GM18505 (cell line): ENCODE results near the gene PUS7L.

Source experiments
- ATAC-seq: cut with Tn5 transposase; IDR thresholded peaks from one replicate; pipeline ENCODE4 v1.9.1; 2021; ENCODE audit not compliant: unreplicated experiment
- POLR2A ChIP-seq: IDR thresholded peaks from 4 replicates; pipeline ENCODE4 v1.6.1; 2011; ENCODE audit warnings: borderline replicate concordance; ENCODE audit not compliant: insufficient read depth, insufficient read length; ENCODE audit errors: extremely low read depth

Gene PUS7L

DNA sequence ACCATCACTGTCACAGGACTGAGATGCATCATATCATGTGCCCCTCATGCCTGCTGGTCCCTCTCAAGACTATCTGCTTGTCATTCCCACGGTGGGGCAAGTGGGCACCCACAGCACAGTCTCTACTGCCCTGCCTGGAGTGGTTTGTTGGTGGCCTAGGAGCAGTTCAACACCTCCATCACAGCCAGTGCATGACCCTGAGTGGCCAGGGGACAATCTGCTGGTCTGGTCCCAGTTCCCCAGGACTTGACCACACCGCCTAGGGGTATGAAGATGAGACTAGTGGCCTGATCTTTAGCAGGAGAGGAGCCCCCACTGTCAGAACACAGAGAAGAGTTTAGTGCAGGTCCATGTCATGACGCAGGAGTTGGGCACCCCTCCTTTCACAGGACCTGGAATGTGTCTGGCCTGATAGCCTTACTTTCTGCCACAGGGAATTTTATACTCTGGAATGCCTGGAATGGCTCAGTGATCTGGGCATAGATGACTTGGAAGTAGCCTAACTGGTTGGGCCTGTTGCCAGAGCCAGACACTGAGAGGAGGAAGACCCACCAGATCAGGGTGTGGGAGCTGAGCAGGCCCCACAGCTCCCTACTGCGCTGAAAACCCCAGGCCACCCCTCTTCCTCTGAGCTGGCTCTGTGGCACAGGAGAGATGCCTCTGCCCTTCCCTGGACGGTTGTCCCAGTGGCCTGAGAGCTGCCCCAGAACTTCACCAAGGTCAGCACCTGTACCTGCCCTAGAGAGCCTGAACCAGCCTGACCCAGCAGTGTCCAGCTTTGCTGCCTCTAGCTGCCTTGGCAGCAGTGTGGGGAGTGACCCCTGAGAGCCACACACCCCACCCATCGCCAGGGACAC, 83.3 kb downstream of the PUS7L start:
- ATAC-seq: no peak
- TF ChIP-seq POLR2A: no peak

DNA sequence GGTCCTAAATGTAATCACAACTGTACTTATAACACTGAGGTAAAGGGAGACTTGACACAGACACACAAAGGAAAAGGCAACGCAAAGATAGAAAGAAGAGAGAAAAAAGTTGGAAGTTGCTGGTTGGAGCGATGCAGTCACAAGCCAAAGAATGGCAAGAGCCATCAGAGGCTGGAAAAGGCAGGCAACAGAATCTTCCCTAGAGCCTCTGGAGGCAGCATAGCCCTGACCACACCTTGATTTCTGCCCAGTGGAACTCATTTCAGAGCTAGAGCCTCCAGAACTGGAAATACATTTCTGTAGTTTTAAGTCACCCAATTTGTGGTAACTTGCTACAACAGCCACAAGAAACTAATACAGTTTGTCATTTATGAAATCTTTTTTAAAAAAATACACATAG, 89.2 kb downstream of the PUS7L start:
- no peak for ATAC-seq
- no peak for TF ChIP-seq POLR2A
